ENCODE data around the gene PDZRN4. TPM values are rescaled to one million over a fixed set of nuclear protein-coding genes. Genes with fewer than 3 reads are reported as not detected.

The PDZRN4 gene
- total and polyA plus RNA-seq, 11 donors: 0.07 to 1.4 (median 0.12) TPM; not detected in 6

DNA sequence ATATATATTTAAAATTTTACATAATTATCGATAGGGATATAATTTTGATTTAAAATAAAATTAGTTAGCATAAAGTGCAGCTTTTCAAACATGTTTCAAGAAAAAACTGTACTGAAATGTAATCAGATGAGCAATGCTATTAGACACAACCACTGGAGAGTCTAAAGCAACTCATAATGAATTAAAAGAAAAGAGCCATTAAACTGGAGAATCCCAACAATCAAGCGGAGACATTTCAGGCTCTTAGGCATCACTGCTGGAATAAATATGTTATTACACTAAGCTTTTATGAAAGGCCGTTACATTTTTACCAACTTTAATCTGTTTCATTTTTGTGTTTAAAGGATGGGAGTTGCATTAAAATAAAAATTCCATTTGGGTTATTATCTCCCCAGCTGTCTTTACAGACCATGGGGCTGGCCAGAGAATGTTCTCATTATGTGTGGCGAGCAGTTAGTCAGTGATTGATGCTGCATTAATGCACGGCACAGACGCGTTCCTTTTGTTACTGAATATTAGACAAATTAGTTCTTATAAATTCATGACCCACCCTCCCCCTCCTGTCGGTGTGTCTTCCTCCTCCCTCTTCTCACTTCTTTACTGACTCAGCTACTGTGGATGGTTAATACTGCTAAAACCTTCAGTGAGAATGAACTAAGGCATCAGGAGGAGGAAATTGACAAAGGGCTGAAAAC lies 156.8 kb downstream of the PDZRN4 start:
- ATAC-seq (no peak), DNase-seq (no peak)
- TF ChIP-seq POLR2A (IDR thresholded peaks at IDR 0.05): no peak
- TF ChIP-seq, protein P1, sequence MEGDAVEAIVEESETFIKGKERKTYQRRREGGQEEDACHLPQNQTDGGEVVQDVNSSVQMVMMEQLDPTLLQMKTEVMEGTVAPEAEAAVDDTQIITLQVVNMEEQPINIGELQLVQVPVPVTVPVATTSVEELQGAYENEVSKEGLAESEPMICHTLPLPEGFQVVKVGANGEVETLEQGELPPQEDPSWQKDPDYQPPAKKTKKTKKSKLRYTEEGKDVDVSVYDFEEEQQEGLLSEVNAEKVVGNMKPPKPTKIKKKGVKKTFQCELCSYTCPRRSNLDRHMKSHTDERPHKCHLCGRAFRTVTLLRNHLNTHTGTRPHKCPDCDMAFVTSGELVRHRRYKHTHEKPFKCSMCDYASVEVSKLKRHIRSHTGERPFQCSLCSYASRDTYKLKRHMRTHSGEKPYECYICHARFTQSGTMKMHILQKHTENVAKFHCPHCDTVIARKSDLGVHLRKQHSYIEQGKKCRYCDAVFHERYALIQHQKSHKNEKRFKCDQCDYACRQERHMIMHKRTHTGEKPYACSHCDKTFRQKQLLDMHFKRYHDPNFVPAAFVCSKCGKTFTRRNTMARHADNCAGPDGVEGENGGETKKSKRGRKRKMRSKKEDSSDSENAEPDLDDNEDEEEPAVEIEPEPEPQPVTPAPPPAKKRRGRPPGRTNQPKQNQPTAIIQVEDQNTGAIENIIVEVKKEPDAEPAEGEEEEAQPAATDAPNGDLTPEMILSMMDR (IDR thresholded peaks at IDR 0.05): no peak
- Histone ChIP-seq H3K4me1 (peaks cover 0 to 4% (median 0%) of the 10 kb centered on the region in 12 donors), H3K27ac (no peak overlapping the region), H3K36me3 (no peaks in the 10 kb centered on the region), H3K9me3 (peaks cover 0 to 25% (median 0%) of the 10 kb centered on the region in 12 donors), H3K4me3 (no peak overlapping the region), H3K27me3 (no peaks in the 10 kb centered on the region)
- 71 to 82% (median 73%) methylated on average over 8 of the region's 8 CpGs for WGBS, 4 donors
- intact Hi-C loops (cut with DNase I): no loop called here

DNA sequence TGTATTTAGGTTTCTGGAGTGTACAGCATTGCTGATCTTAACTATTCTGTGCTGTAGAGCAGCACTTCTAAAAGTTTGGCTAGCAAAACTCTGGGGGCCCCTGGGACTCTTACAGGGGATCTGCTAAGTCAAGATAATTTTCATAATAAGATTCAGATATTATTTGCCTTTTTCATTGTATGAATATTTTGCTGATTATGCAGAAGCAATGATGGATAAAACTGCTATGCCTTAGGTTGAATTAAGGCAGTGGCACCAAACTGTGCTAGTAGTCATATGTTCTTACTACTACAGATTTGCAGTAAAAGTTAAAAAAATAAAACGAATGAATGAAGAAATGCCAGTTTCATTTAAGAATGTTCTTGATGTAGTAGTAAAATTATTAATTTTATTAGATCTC lies 160.1 kb downstream of the PDZRN4 start:
- H3K27ac ChIP-seq: no peak overlapping the region
- no peaks in the 10 kb centered on the region for H3K36me3 ChIP-seq
- H3K4me1 ChIP-seq: no peaks in the 10 kb centered on the region
- no peak for DNase-seq
- H3K27me3 ChIP-seq: no peaks in the 10 kb centered on the region
- TF ChIP-seq POLR2A (IDR thresholded peaks at IDR 0.05): no peak
- TF ChIP-seq, protein P1 (IDR thresholded peaks at IDR 0.05): no peak
- no peak overlapping the region for H3K4me3 ChIP-seq
- intact Hi-C loops (cut with DNase I): no loop called here
- peaks cover 0 to 12% (median 0%) of the 10 kb centered on the region in 12 donors for H3K9me3 ChIP-seq
- no peak for ATAC-seq
- 78 to 87% (median 81%) methylated on average over 1 of the region's 1 CpG for WGBS, 4 donors

DNA sequence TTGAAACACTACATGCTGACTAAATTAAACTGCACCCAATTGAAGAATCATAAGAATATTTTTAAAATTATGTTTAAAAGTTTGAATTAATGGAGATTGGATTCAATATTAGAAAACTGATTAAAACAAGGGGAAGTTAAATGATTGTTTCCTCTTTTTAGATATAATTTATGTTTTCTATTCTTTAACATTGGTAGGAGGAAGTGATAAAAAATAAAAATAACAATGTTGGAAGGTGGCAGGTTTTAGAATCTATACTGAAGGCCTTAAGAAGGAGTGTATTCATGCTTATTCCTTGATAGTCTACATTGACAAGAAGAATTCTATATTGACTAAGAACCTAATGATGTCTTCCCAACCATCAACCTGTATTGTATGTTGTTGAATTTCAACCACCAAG lies 168.1 kb downstream of the PDZRN4 start:
- Histone ChIP-seq H3K4me3 (no peak overlapping the region), H3K36me3 (no peaks in the 10 kb centered on the region), H3K4me1 (no peaks in the 10 kb centered on the region), H3K27ac (no peak overlapping the region), H3K27me3 (no peaks in the 10 kb centered on the region), H3K9me3 (peaks cover 0 to 7% (median 0%) of the 10 kb centered on the region in 12 donors)
- intact Hi-C loops (cut with DNase I): no loop called here
- TF ChIP-seq, protein P1 (IDR thresholded peaks at IDR 0.05): no peak
- TF ChIP-seq POLR2A (IDR thresholded peaks at IDR 0.05): no peak
- ATAC-seq (no peak), DNase-seq (no peak)

DNA sequence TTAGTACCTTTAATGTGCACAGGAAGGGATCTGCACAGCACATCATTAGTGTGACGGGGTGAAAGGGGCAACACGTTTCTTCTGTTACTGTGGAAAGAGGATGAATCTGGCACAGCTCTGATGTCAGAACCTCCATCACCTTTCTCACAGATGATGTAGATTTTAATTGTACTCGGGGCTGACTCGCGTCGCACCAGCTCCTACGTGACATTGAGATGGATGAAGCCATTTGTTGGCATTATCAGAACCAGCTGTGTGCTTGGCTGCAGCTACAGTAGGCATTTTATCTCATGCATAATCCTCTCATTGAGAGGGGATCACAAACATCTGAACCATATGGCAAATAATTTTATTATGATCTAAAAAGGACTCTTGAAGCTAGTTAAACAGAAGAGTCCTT lies 173.6 kb downstream of the PDZRN4 start:
- no peaks in the 10 kb centered on the region for H3K27me3 ChIP-seq
- intact Hi-C loops (cut with DNase I): no loop called here
- H3K4me1 ChIP-seq: no peaks in the 10 kb centered on the region
- no peak for TF ChIP-seq POLR2A (IDR thresholded peaks at IDR 0.05)
- TF ChIP-seq, protein P1 (IDR thresholded peaks at IDR 0.05): no peak
- no peaks in the 10 kb centered on the region for H3K9me3 ChIP-seq
- H3K27ac ChIP-seq: no peak overlapping the region
- WGBS, 4 donors: 60 to 75% (median 71%) methylated on average over 7 of the region's 7 CpGs
- DNase-seq (no peak), ATAC-seq (no peak)
- H3K36me3 ChIP-seq: no peaks in the 10 kb centered on the region
- no peak overlapping the region for H3K4me3 ChIP-seq
